Keratinocyte (primary cell): ENCODE measurements around the gene SHPK. TPM values are rescaled to one million over a fixed set of nuclear protein-coding genes. Genes with fewer than 3 reads are reported as not detected.

Experiments used
- DNase-seq: peaks from one replicate; pipeline ENCODE4 v3.0.0-alpha.2; 2011; ENCODE audit warnings: low read depth, missing footprints, low spot score
- FAIRE-seq: peaks from 2 replicates; lab custom pipeline; 2011; peaks lifted over from hg19 to GRCh38; lab: Jason Lieb, UNC
- H2AFZ ChIP-seq: 2 replicates; pipeline ENCODE4 v1.6.0; 2012; ENCODE audit warnings: low read length, control low read depth, inconsistent platforms; ENCODE audit not compliant: control insufficient read depth
- H3K27ac ChIP-seq: 2 replicates; pipeline ENCODE4 v1.5.1; 2011; ENCODE audit warnings: low read length; ENCODE audit not compliant: control insufficient read depth, insufficient read depth
- H3K27me3 ChIP-seq: 3 replicates; pipeline ENCODE4 v1.6.0; 2011; ENCODE audit warnings: low read length; ENCODE audit not compliant: control insufficient read depth, insufficient read depth; ENCODE audit errors: extremely low read depth
- H3K36me3 ChIP-seq, 2 experiments: 2 replicates in 1 of 2; 3 replicates in 1 of 2; pipeline ENCODE4 v1.5.1; 2011; ENCODE audit warnings: low read length in 2 of 2, mild to moderate bottlenecking in 1 of 2; ENCODE audit not compliant: control insufficient read depth in 2 of 2, insufficient read depth in 2 of 2; ENCODE audit errors: extremely low read depth in 1 of 2
- H3K4me1 ChIP-seq: 3 replicates; pipeline ENCODE4 v1.5.1; 2011; ENCODE audit warnings: low read length; ENCODE audit not compliant: control insufficient read depth, insufficient read depth; ENCODE audit errors: extremely low read depth
- H3K4me2 ChIP-seq: 3 replicates; pipeline ENCODE4 v1.6.0; 2011; ENCODE audit warnings: low read depth, low read length; ENCODE audit not compliant: control insufficient read depth, insufficient read depth; ENCODE audit errors: extremely low read depth
- H3K4me3 ChIP-seq, 3 experiments: fragments of 200-600 bp in 1 of 3; sonication (generic) in 1 of 3; 2 replicates in 2 of 3; 3 replicates in 1 of 3; pipeline ENCODE4 v1.5.1; 2011 to 2016; ENCODE audit warnings: low read length in 3 of 3, mild to moderate bottlenecking in 3 of 3, control low read depth in 2 of 3, inconsistent platforms in 1 of 3, low read depth in 1 of 3, mixed read lengths in 1 of 3, mixed run types in 1 of 3, moderate library complexity in 1 of 3; ENCODE audit not compliant: control insufficient read depth in 2 of 3, insufficient read depth in 2 of 3; ENCODE audit errors: extremely low read depth in 1 of 3
- H3K79me2 ChIP-seq: 2 replicates; pipeline ENCODE4 v1.6.0; 2012; ENCODE audit warnings: low read length; ENCODE audit not compliant: control insufficient read depth, insufficient read depth
- H3K9ac ChIP-seq: 3 replicates; pipeline ENCODE4 v1.6.0; 2011; ENCODE audit warnings: low read length; ENCODE audit not compliant: control insufficient read depth, insufficient read depth; ENCODE audit errors: extremely low read depth
- H3K9me1 ChIP-seq: 3 replicates; pipeline ENCODE4 v1.6.0; 2011; ENCODE audit warnings: low read length; ENCODE audit not compliant: control insufficient read depth, insufficient read depth; ENCODE audit errors: extremely low read depth
- H3K9me3 ChIP-seq: 2 replicates; pipeline ENCODE4 v1.5.1; 2012; ENCODE audit warnings: low read depth, low read length; ENCODE audit not compliant: control insufficient read depth
- H4K20me1 ChIP-seq: 3 replicates; pipeline ENCODE4 v1.6.0; 2011; ENCODE audit warnings: low read length; ENCODE audit not compliant: control insufficient read depth, insufficient read depth; ENCODE audit errors: extremely low read depth
- EZH2 ChIP-seq: IDR thresholded peaks from one replicate; pipeline ENCODE4 v1.6.1; 2012; ENCODE audit warnings: inconsistent platforms, mild to moderate bottlenecking, low read length, moderate library complexity
- dilution Hi-C: fragments of 300-500 bp; cut with MboI; formaldehyde crosslinking; loops from one replicate; pipeline ENCODE4 v1.7.0; 2020; ENCODE audit warnings: low sequenced_read_pairs; ENCODE audit not compliant: extremely low pct_ligation_motif_present
- polyA plus RNA-seq, 5 experiments: library from polyadenylated mRNA; depleted of rRNA in 3 of 5; stranded (reverse) in 3 of 5; stranded (forward) in 1 of 5; unstranded in 1 of 5; fragments of >200 nt; gene quantifications; 1 replicate in 1 of 5; 2 replicates in 3 of 5; 3 replicates in 1 of 5; pipeline versions ENCODE4 v1.2.1 to v1.2.3, GENCODE V29; 2011 to 2012; ENCODE audit warnings: missing spikeins in 2 of 5, low read depth in 1 of 5, low replicate concordance in 1 of 5
- TF ChIP-seq, protein P1 (sequence below), 3 experiments: IDR thresholded peaks in 1 of 3; conservative IDR thresholded peaks in 1 of 3; optimal IDR thresholded peaks in 1 of 3; 2 replicates in 2 of 3; 3 replicates in 1 of 3; pipeline versions ENCODE3 to v1.5.1; 2011; ENCODE audit warnings: low read length in 3 of 3, mild to moderate bottlenecking in 3 of 3, moderate library complexity in 2 of 3, control low read depth in 1 of 3, inconsistent platforms in 1 of 3; ENCODE audit not compliant: insufficient read depth in 2 of 3; ENCODE audit errors: extremely low read depth in 1 of 3

Gene SHPK
- polyA plus RNA-seq, 1 donor (not counting 4 experiments of a cell fraction or from before 2014, with no cell fraction given), result 9.2 TPM

DNA sequence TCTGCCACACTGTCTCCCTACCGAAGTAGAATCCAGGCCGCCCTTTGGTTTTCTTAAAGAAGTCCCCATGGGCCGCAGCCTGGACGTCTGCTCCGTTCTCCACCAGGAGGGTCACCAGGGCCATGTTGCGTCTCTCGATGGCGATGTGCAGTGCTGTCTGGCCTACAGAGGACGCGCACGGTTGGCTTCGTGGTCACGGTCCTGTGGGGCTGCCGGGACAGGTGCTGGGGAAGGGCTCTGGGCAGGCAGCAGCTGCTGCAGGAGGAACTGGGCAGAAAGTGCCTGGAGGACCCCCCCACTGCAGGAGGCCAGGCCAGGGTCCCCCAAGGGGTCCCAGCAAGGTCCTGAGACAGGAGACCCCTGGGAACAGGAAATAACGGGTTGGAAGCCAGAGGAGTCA is 45.8 kb downstream of the SHPK start:
- H4K20me1 ChIP-seq, result no peaks in the 10 kb centered on the region
- peaks cover 4 to 8% of the 10 kb centered on the region in 2 experiments for H3K36me3 ChIP-seq
- no peak overlapping the region for H3K4me2 ChIP-seq
- H3K9me3 ChIP-seq, result no peaks in the 10 kb centered on the region
- H3K27ac ChIP-seq, result no peak overlapping the region
- H3K4me3 ChIP-seq, result no peak overlapping the region
- H2AFZ ChIP-seq, result no peak overlapping the region
- no peak overlapping the region for H3K9ac ChIP-seq
- FAIRE-seq (no peak), DNase-seq (no peak)
- no peak for TF ChIP-seq EZH2
- TF ChIP-seq, protein P1, sequence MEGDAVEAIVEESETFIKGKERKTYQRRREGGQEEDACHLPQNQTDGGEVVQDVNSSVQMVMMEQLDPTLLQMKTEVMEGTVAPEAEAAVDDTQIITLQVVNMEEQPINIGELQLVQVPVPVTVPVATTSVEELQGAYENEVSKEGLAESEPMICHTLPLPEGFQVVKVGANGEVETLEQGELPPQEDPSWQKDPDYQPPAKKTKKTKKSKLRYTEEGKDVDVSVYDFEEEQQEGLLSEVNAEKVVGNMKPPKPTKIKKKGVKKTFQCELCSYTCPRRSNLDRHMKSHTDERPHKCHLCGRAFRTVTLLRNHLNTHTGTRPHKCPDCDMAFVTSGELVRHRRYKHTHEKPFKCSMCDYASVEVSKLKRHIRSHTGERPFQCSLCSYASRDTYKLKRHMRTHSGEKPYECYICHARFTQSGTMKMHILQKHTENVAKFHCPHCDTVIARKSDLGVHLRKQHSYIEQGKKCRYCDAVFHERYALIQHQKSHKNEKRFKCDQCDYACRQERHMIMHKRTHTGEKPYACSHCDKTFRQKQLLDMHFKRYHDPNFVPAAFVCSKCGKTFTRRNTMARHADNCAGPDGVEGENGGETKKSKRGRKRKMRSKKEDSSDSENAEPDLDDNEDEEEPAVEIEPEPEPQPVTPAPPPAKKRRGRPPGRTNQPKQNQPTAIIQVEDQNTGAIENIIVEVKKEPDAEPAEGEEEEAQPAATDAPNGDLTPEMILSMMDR (optimal IDR thresholded peaks at IDR 0.05 in 1 of 3, IDR thresholded peaks at IDR 0.05 in 1 of 3, conservative IDR thresholded peaks at IDR 0.05 in 1 of 3; ENCODE audit: extremely low read depth in 1 of 3, insufficient read depth in 2 of 3, low read length in 3 of 3), result no peak
- no peaks in the 10 kb centered on the region for H3K79me2 ChIP-seq
- H3K27me3 ChIP-seq, result no peaks in the 10 kb centered on the region
- H3K9me1 ChIP-seq, result no peaks in the 10 kb centered on the region
- dilution Hi-C loops, result no loop called here
- H3K4me1 ChIP-seq, result peaks cover 4% of the 10 kb centered on the region

DNA sequence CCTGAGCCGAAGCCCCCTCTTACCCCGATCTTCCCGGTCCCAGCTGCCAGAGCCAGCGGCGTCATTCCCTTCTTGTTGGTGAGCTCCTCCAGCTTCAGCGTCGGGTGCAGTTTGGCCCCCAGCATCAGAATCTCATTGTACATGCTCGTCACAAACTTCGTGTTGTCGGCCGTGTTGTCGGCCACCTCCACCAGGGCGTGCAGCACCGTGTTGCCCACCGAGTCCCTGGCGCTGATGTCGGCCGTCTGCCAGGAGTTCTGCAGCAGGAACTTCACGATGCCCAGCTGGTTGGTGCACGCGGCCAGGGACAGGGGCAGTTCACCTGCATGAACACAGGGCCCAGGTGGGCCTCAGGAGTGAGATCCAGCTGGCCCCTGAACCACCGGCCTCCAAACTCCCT is 46.3 kb downstream of the SHPK start:
- no peaks in the 10 kb centered on the region for H4K20me1 ChIP-seq
- H3K27me3 ChIP-seq, result no peaks in the 10 kb centered on the region
- peaks cover 6% of the 10 kb centered on the region for H3K4me1 ChIP-seq
- no peak overlapping the region for H3K4me3 ChIP-seq
- H2AFZ ChIP-seq, result no peak overlapping the region
- TF ChIP-seq EZH2, result no peak
- TF ChIP-seq, protein P1 (optimal IDR thresholded peaks at IDR 0.05 in 1 of 3, IDR thresholded peaks at IDR 0.05 in 1 of 3, conservative IDR thresholded peaks at IDR 0.05 in 1 of 3; ENCODE audit: extremely low read depth in 1 of 3, insufficient read depth in 2 of 3, low read length in 3 of 3), result no peak
- peaks cover 4 to 8% of the 10 kb centered on the region in 2 experiments for H3K36me3 ChIP-seq
- DNase-seq (no peak), FAIRE-seq (no peak)
- H3K9me1 ChIP-seq, result no peaks in the 10 kb centered on the region
- no peaks in the 10 kb centered on the region for H3K9me3 ChIP-seq
- no peak overlapping the region for H3K27ac ChIP-seq
- H3K4me2 ChIP-seq, result no peak overlapping the region
- no peaks in the 10 kb centered on the region for H3K79me2 ChIP-seq
- dilution Hi-C loops, result no loop called here
- H3K9ac ChIP-seq, result no peak overlapping the region
